ENCODE results near the gene FRMD3.
"Not testable (repeated sequence)": the region's sequence is repeated elsewhere in the genome, so short reads cannot be mapped to it uniquely, and the experiment has no call there.

The FRMD3 gene

GRCh38 chr9:83520292-83520691 lies 17.9 kb downstream of the FRMD3 start:
- H3K4me3 ChIP-seq (ENCODE audit: low read length, poor library complexity, severe bottlenecking): no peak overlapping the region
- H3F3A ChIP-seq (ENCODE audit: low read depth): no peaks in the 10 kb centered on the region
- H3K4me1 ChIP-seq (ENCODE audit: insufficient read depth, low read length, poor library complexity, severe bottlenecking): no peaks in the 10 kb centered on the region
- no peaks in the 10 kb centered on the region for H3K9me2 ChIP-seq (replicated peaks; ENCODE audit: low read depth, low read length)
- no peaks in the 10 kb centered on the region for H3K79me2 ChIP-seq (ENCODE audit: insufficient read depth, low read length)
- H3K9ac ChIP-seq (ENCODE audit: low read depth, low read length, poor library complexity, severe bottlenecking): no peak overlapping the region
- no peak overlapping the region for H3K4me2 ChIP-seq (ENCODE audit: low read depth, low read length, poor library complexity, severe bottlenecking)
- H3K36me3 ChIP-seq (ENCODE audit: insufficient read depth, low read length): no peaks in the 10 kb centered on the region
- H3K9me3 ChIP-seq (ENCODE audit: insufficient read depth, low read depth, low read length): no peaks in the 10 kb centered on the region
- no peak overlapping the region for H2AFZ ChIP-seq (ENCODE audit: low read length)
- no peaks in the 10 kb centered on the region for H4K20me1 ChIP-seq (ENCODE audit: insufficient read depth, low read length, poor library complexity, severe bottlenecking)
- TF ChIP-seq EZH2phosphoT487 (IDR thresholded peaks at IDR 0.05; ENCODE audit: borderline replicate concordance): no peak
- TF ChIP-seq, protein P1, sequence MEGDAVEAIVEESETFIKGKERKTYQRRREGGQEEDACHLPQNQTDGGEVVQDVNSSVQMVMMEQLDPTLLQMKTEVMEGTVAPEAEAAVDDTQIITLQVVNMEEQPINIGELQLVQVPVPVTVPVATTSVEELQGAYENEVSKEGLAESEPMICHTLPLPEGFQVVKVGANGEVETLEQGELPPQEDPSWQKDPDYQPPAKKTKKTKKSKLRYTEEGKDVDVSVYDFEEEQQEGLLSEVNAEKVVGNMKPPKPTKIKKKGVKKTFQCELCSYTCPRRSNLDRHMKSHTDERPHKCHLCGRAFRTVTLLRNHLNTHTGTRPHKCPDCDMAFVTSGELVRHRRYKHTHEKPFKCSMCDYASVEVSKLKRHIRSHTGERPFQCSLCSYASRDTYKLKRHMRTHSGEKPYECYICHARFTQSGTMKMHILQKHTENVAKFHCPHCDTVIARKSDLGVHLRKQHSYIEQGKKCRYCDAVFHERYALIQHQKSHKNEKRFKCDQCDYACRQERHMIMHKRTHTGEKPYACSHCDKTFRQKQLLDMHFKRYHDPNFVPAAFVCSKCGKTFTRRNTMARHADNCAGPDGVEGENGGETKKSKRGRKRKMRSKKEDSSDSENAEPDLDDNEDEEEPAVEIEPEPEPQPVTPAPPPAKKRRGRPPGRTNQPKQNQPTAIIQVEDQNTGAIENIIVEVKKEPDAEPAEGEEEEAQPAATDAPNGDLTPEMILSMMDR (conservative IDR thresholded peaks at IDR 0.05; ENCODE audit: low read length): no peak
- H3K27me3 ChIP-seq (ENCODE audit: insufficient read depth, low read length, poor library complexity, severe bottlenecking): no peaks in the 10 kb centered on the region

DNA sequence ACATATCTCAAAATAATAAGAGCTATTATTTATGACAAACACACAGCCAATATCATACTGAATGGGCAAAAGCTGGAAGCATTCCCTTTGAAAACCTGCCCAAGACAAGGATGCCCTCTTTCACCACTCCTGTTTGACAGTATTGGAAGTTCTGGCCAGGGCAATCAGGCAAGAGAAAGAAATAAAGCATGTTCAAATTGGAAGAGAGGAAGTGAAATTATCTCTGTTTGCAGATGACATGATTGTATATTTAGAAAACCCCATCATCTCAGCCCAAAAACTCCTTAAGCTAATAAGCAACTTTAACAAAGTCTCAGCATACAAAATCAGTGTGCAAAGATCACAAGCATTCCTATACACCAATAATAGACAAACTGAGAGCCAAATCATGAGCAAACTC lies 20.2 kb downstream of the FRMD3 start:
- H3F3A ChIP-seq (ENCODE audit: low read depth); H3K4me2 ChIP-seq (ENCODE audit: low read depth, low read length, poor library complexity, severe bottlenecking); H3K9me3 ChIP-seq (ENCODE audit: insufficient read depth, low read depth, low read length); H3K27me3 ChIP-seq (ENCODE audit: insufficient read depth, low read length, poor library complexity, severe bottlenecking); H3K9me2 ChIP-seq (replicated peaks; ENCODE audit: low read depth, low read length); H3K36me3 ChIP-seq (ENCODE audit: insufficient read depth, low read length); H3K4me3 ChIP-seq (ENCODE audit: low read length, poor library complexity, severe bottlenecking); H3K79me2 ChIP-seq (ENCODE audit: insufficient read depth, low read length); H4K20me1 ChIP-seq (ENCODE audit: insufficient read depth, low read length, poor library complexity, severe bottlenecking); H3K4me1 ChIP-seq (ENCODE audit: insufficient read depth, low read length, poor library complexity, severe bottlenecking); H3K9ac ChIP-seq (ENCODE audit: low read depth, low read length, poor library complexity, severe bottlenecking); H2AFZ ChIP-seq (ENCODE audit: low read length): not testable (repeated sequence)

DNA sequence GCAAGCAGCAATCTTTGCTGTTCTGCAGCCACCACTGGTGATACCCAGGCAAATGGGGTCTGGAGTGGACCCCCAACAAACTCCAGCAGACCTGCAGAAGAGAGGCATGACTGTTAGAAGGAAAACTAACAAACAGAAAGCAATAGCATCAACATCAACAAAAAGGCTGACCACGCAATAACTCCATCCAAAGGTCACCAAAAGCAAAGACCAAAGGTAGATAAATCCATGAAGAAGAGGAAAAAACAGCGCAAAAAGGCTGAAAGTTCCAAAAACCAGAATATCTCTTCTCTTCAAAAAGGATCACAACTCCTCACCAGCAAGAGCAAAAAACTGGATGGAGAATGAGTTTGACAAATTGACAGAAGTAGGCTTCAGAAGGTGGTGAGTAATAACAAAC lies 23.4 kb downstream of the FRMD3 start:
- no peak overlapping the region for H3K9ac ChIP-seq (ENCODE audit: low read depth, low read length, poor library complexity, severe bottlenecking)
- H3F3A ChIP-seq (ENCODE audit: low read depth): no peaks in the 10 kb centered on the region
- H3K9me2 ChIP-seq (replicated peaks; ENCODE audit: low read depth, low read length): no peaks in the 10 kb centered on the region
- H3K4me3 ChIP-seq (ENCODE audit: low read length, poor library complexity, severe bottlenecking): no peak overlapping the region
- H3K79me2 ChIP-seq (ENCODE audit: insufficient read depth, low read length): no peaks in the 10 kb centered on the region
- no peak overlapping the region for H3K4me2 ChIP-seq (ENCODE audit: low read depth, low read length, poor library complexity, severe bottlenecking)
- no peaks in the 10 kb centered on the region for H3K4me1 ChIP-seq (ENCODE audit: insufficient read depth, low read length, poor library complexity, severe bottlenecking)
- H3K9me3 ChIP-seq (ENCODE audit: insufficient read depth, low read depth, low read length): no peaks in the 10 kb centered on the region
- TF ChIP-seq EZH2phosphoT487 (IDR thresholded peaks at IDR 0.05; ENCODE audit: borderline replicate concordance): no peak
- TF ChIP-seq, protein P1 (conservative IDR thresholded peaks at IDR 0.05; ENCODE audit: low read length): no peak
- H3K36me3 ChIP-seq (ENCODE audit: insufficient read depth, low read length): no peaks in the 10 kb centered on the region
- no peak overlapping the region for H2AFZ ChIP-seq (ENCODE audit: low read length)
- H3K27me3 ChIP-seq (ENCODE audit: insufficient read depth, low read length, poor library complexity, severe bottlenecking): no peaks in the 10 kb centered on the region
- no peaks in the 10 kb centered on the region for H4K20me1 ChIP-seq (ENCODE audit: insufficient read depth, low read length, poor library complexity, severe bottlenecking)

GRCh38 chr9:83512621-83513020 lies 25.6 kb downstream of the FRMD3 start:
- Histone ChIP-seq H3K79me2 (ENCODE audit: insufficient read depth, low read length) (no peaks in the 10 kb centered on the region), H3K36me3 (ENCODE audit: insufficient read depth, low read length) (no peaks in the 10 kb centered on the region), H3K4me1 (ENCODE audit: insufficient read depth, low read length, poor library complexity, severe bottlenecking) (peaks cover 8% of the 10 kb centered on the region), H3K9me2 (replicated peaks; ENCODE audit: low read depth, low read length) (no peaks in the 10 kb centered on the region), H4K20me1 (ENCODE audit: insufficient read depth, low read length, poor library complexity, severe bottlenecking) (no peaks in the 10 kb centered on the region), H2AFZ (ENCODE audit: low read length) (no peak overlapping the region), H3K9ac (ENCODE audit: low read depth, low read length, poor library complexity, severe bottlenecking) (no peak overlapping the region), H3K9me3 (ENCODE audit: insufficient read depth, low read depth, low read length) (no peaks in the 10 kb centered on the region), H3K4me3 (ENCODE audit: low read length, poor library complexity, severe bottlenecking) (no peak overlapping the region), H3F3A (ENCODE audit: low read depth) (no peaks in the 10 kb centered on the region), H3K27me3 (ENCODE audit: insufficient read depth, low read length, poor library complexity, severe bottlenecking) (no peaks in the 10 kb centered on the region), H3K4me2 (ENCODE audit: low read depth, low read length, poor library complexity, severe bottlenecking) (no peak overlapping the region)
- TF ChIP-seq, protein P1 (conservative IDR thresholded peaks at IDR 0.05; ENCODE audit: low read length): no peak
- TF ChIP-seq EZH2phosphoT487 (IDR thresholded peaks at IDR 0.05; ENCODE audit: borderline replicate concordance): no peak
